DND-41 (cell line): ENCODE data around the gene GPC6.

ENCODE experiments used
- ATAC-seq: fragments of 200-7000 bp; cut with Tn5 transposase; 3 replicates; pipeline ENCODE4 v1.9.1; 2021; ENCODE audit warnings: low read depth; ENCODE audit not compliant: insufficient read depth
- DNase-seq: peaks from one replicate; pipeline ENCODE4 v3.0.0-alpha.2; 2020
- H2AFZ ChIP-seq: 2 replicates; pipeline ENCODE4 v1.6.0; 2012; ENCODE audit warnings: low read depth, low read length
- H3K27ac ChIP-seq: 2 replicates; pipeline ENCODE4 v1.5.1; 2012; ENCODE audit warnings: low read length, inconsistent platforms
- H3K27me3 ChIP-seq: fragments of 200-600 bp; sonication (generic); 2 replicates; pipeline ENCODE4 v1.6.0; 2012; ENCODE audit warnings: low read length, mild to moderate bottlenecking, inconsistent platforms; ENCODE audit not compliant: insufficient read depth, poor library complexity
- H3K36me3 ChIP-seq: 2 replicates; pipeline ENCODE4 v1.5.1; 2012; ENCODE audit warnings: low read length, inconsistent platforms; ENCODE audit not compliant: insufficient read depth
- H3K4me1 ChIP-seq: 2 replicates; pipeline ENCODE4 v1.5.1; 2012; ENCODE audit warnings: mild to moderate bottlenecking, low read length; ENCODE audit not compliant: insufficient read depth
- H3K4me2 ChIP-seq: 2 replicates; pipeline ENCODE4 v1.6.0; 2012; ENCODE audit warnings: mild to moderate bottlenecking, moderate library complexity, low read length, inconsistent platforms; ENCODE audit not compliant: insufficient read depth
- H3K4me3 ChIP-seq, 2 experiments: fragments of 200-600 bp in 1 of 2; shearing (Covaris generic) in 1 of 2; 2 replicates each; pipeline ENCODE4 v1.5.1; 2012 to 2016; ENCODE audit warnings: inconsistent platforms in 2 of 2, low read length in 2 of 2, mild to moderate bottlenecking in 2 of 2, low read depth in 1 of 2, moderate library complexity in 1 of 2
- H3K79me2 ChIP-seq: 2 replicates; pipeline ENCODE4 v1.6.0; 2012; ENCODE audit warnings: low read length, inconsistent platforms; ENCODE audit not compliant: insufficient read depth
- H3K9ac ChIP-seq: 2 replicates; pipeline ENCODE4 v1.6.0; 2012; ENCODE audit warnings: low read depth, mild to moderate bottlenecking, inconsistent platforms, low read length, moderate library complexity
- H3K9me3 ChIP-seq: 2 replicates; pipeline ENCODE4 v1.5.1; 2012; ENCODE audit warnings: low read length, moderate library complexity, mild to moderate bottlenecking, inconsistent platforms; ENCODE audit not compliant: insufficient read depth, severe bottlenecking
- H4K20me1 ChIP-seq: 2 replicates; pipeline ENCODE4 v1.6.0; 2012; ENCODE audit warnings: low read length; ENCODE audit not compliant: insufficient read depth
- CTCF ChIP-seq: IDR thresholded peaks from 2 replicates; pipeline ENCODE4 v1.5.1; 2012; ENCODE audit warnings: borderline replicate concordance, low read length, moderate library complexity, mild to moderate bottlenecking; ENCODE audit not compliant: poor library complexity, severe bottlenecking; ENCODE audit errors: extremely low read depth
- EZH2 ChIP-seq: IDR thresholded peaks from 3 replicates; pipeline ENCODE4 v1.6.1; 2012; ENCODE audit warnings: borderline replicate concordance, low read depth, mild to moderate bottlenecking, moderate library complexity, low read length, inconsistent platforms; ENCODE audit not compliant: severe bottlenecking

GPC6 gene

GRCh38 chr13:94232161-94232950 is 1005.7 kb downstream of the GPC6 start:
- no peak for TF ChIP-seq EZH2
- TF ChIP-seq CTCF: no peak
- H3K79me2 ChIP-seq: no peaks in the 10 kb centered on the region
- DNase-seq: no peak

GRCh38 chr13:94232956-94233355 is 1006.3 kb downstream of the GPC6 start:
- ATAC-seq: no peak
- no peak overlapping the region for H3K4me3 ChIP-seq
- H2AFZ ChIP-seq: no peak overlapping the region
- H3K79me2 ChIP-seq: no peaks in the 10 kb centered on the region
- H4K20me1 ChIP-seq: no peaks in the 10 kb centered on the region
- no peak overlapping the region for H3K9ac ChIP-seq
- H3K27me3 ChIP-seq: no peaks in the 10 kb centered on the region
- no peak for DNase-seq
- H3K4me2 ChIP-seq: no peak overlapping the region
- TF ChIP-seq EZH2 (no peak), CTCF (no peak)
- H3K27ac ChIP-seq: no peak overlapping the region
- no peaks in the 10 kb centered on the region for H3K36me3 ChIP-seq
- no peaks in the 10 kb centered on the region for H3K9me3 ChIP-seq
- no peaks in the 10 kb centered on the region for H3K4me1 ChIP-seq

More at GRCh38 chr13:94232161-94232950, 1005.7 kb downstream of the GPC6 start:
- H3K27ac ChIP-seq: no peak overlapping the region
- H3K4me3 ChIP-seq: no peak overlapping the region
- H3K27me3 ChIP-seq: peaks cover 3% of the 10 kb centered on the region
- H3K36me3 ChIP-seq: no peaks in the 10 kb centered on the region
- H3K4me2 ChIP-seq: no peak overlapping the region
- no peak for ATAC-seq
- H3K9ac ChIP-seq: no peak overlapping the region
- no peak overlapping the region for H2AFZ ChIP-seq
- H4K20me1 ChIP-seq: no peaks in the 10 kb centered on the region
- no peaks in the 10 kb centered on the region for H3K9me3 ChIP-seq
- no peaks in the 10 kb centered on the region for H3K4me1 ChIP-seq

- no peak overlapping the region for H2AFZ ChIP-seq
- no peak for ATAC-seq
- no peaks in the 10 kb centered on the region for H3K4me1 ChIP-seq
- H3K79me2 ChIP-seq: no peaks in the 10 kb centered on the region
- no peak overlapping the region for H3K4me2 ChIP-seq
- H3K9me3 ChIP-seq: no peaks in the 10 kb centered on the region
- DNase-seq: no peak
- H4K20me1 ChIP-seq: no peaks in the 10 kb centered on the region
- H3K9ac ChIP-seq: no peak overlapping the region
- H3K27me3 ChIP-seq: no peaks in the 10 kb centered on the region
- no peaks in the 10 kb centered on the region for H3K36me3 ChIP-seq
- TF ChIP-seq EZH2 (no peak), CTCF (no peak)
- no peak overlapping the region for H3K4me3 ChIP-seq
- no peak overlapping the region for H3K27ac ChIP-seq
Measured at GRCh38 chr13:94233401-94233800, 1006.8 kb downstream of the GPC6 start.
